Stimulated activated CD4-positive, alpha-beta T cell treated with anti-CD3 and anti-CD28 coated beads, Interleukin-12 subunit alpha, Interleukin-12 subunit beta, amount 100 ng/mL, for 48 hours (primary cell): ENCODE results near the gene FLT4.

Experiments used
- DNase-seq, 3 donors: peaks; one replicate each; pipeline ENCODE4 v3.0.0-alpha.2; 2020; ENCODE audit warnings: low read depth in 2 of 3, low spot score in 1 of 3

The FLT4 gene

GRCh38 chr5:180594311-180595045 is 54.9 kb downstream of the FLT4 start:
- no peak for DNase-seq

GRCh38 chr5:180593446-180594206 is 55.8 kb downstream of the FLT4 start:
- no peak for DNase-seq

- DNase-seq = no peak
Observed at GRCh38 chr5:180592176-180592575, 57.2 kb downstream of the FLT4 start.

GRCh38 chr5:180591311-180591887 is 58.0 kb downstream of the FLT4 start, which contains the start of gene SCGB3A1:
Gene SCGB3A1 (minus strand): TSS chr5:180591499. CDS start chr5:180591462, 37 bp downstream.
- DNase-seq = no peak

GRCh38 chr5:180590543-180591310 is 58.7 kb downstream of the FLT4 start:
- DNase-seq = no peak

- no peak for DNase-seq
Observed at GRCh38 chr5:180589771-180590542, 59.4 kb downstream of the FLT4 start.

GRCh38 chr5:180586870-180587269 is 62.5 kb downstream of the FLT4 start:
- no peak for DNase-seq

- DNase-seq = no peak
Observed at GRCh38 chr5:180586204-180586603, 63.2 kb downstream of the FLT4 start.

- DNase-seq = no peak
Observed at GRCh38 chr5:180583738-180584137, 65.7 kb downstream of the FLT4 start.

- no peak for DNase-seq
Observed at GRCh38 chr5:180580681-180581080, 68.7 kb downstream of the FLT4 start.

- no peak for DNase-seq
Observed at GRCh38 chr5:180575571-180575970, 73.8 kb downstream of the FLT4 start.

- no peak for DNase-seq
Observed at GRCh38 chr5:180568914-180569313, 80.5 kb downstream of the FLT4 start.

GRCh38 chr5:180563994-180564393 is 85.4 kb downstream of the FLT4 start:
- DNase-seq = no peak

GRCh38 chr5:180558232-180558631 is 91.2 kb downstream of the FLT4 start:
- no peak for DNase-seq

- DNase-seq = no peak
Observed at GRCh38 chr5:180557217-180557809, 92.1 kb downstream of the FLT4 start.

GRCh38 chr5:180555168-180555921 is 94.1 kb downstream of the FLT4 start:
- no peak for DNase-seq

- no peak for DNase-seq
Observed at GRCh38 chr5:180553530-180553929, 95.9 kb downstream of the FLT4 start.
